RWPE2 (cell line): ENCODE data around the gene L2HGDH.
A peak's percentile ranks its signal among the peaks of the same experiment; 100 is the strongest.

Experiments
- ATAC-seq: fragments of 200-7000 bp; cut with Tn5 transposase; 3 replicates; pipeline ENCODE4 v1.9.1; 2021; ENCODE audit warnings: low read depth
- DNase-seq: peaks from one replicate; pipeline ENCODE4 v3.0.0-alpha.2; 2020; ENCODE audit warnings: low spot score
- H3K27ac ChIP-seq: fragments of 450-650 bp; 2 replicates; pipeline ENCODE4 v1.5.1; 2017; ENCODE audit warnings: mild to moderate bottlenecking; ENCODE audit not compliant: poor library complexity, severe bottlenecking
- H3K27me3 ChIP-seq: fragments of 250-450 bp; sonication (Bioruptor Pico); 2 replicates; pipeline ENCODE4 v1.5.1; 2021; ENCODE audit warnings: mild to moderate bottlenecking, moderate library complexity; ENCODE audit not compliant: insufficient read depth, poor library complexity, severe bottlenecking
- H3K36me3 ChIP-seq: fragments of 250-450 bp; sonication (Bioruptor Pico); 2 replicates; pipeline ENCODE4 v1.5.1; 2020; ENCODE audit warnings: low read depth, mild to moderate bottlenecking, moderate library complexity
- H3K4me1 ChIP-seq: fragments of 250-450 bp; sonication (Bioruptor Pico); 2 replicates; pipeline ENCODE4 v1.5.1; 2021; ENCODE audit warnings: mild to moderate bottlenecking, moderate library complexity; ENCODE audit not compliant: insufficient read depth, poor library complexity, severe bottlenecking
- H3K4me3 ChIP-seq: fragments of 250-450 bp; sonication (Bioruptor Pico); 2 replicates; pipeline ENCODE4 v1.5.1; 2021; ENCODE audit warnings: mild to moderate bottlenecking, moderate library complexity; ENCODE audit not compliant: severe bottlenecking
- H3K9me3 ChIP-seq: fragments of 250-450 bp; sonication (Bioruptor Pico); 2 replicates; pipeline ENCODE4 v1.5.1; 2021; ENCODE audit warnings: mild to moderate bottlenecking, moderate library complexity; ENCODE audit not compliant: severe bottlenecking
- CTCF ChIP-seq: fragments of 450-650 bp; IDR thresholded peaks from one replicate; pipeline ENCODE4 v1.5.1; 2017; ENCODE audit warnings: mild to moderate bottlenecking, moderate library complexity; ENCODE audit not compliant: poor library complexity, severe bottlenecking

L2HGDH gene

GRCh38 chr14:50345846-50346422, 33.9 kb upstream of the L2HGDH start:
- Histone ChIP-seq H3K4me3 (no peak overlapping the region), H3K4me1 (peaks cover 19% of the 10 kb centered on the region), H3K27ac (no peak overlapping the region), H3K36me3 (no peaks in the 10 kb centered on the region), H3K9me3 (no peaks in the 10 kb centered on the region), H3K27me3 (no peaks in the 10 kb centered on the region)
- no peak for DNase-seq
- no peak for TF ChIP-seq CTCF
- no peak for ATAC-seq

DNA sequence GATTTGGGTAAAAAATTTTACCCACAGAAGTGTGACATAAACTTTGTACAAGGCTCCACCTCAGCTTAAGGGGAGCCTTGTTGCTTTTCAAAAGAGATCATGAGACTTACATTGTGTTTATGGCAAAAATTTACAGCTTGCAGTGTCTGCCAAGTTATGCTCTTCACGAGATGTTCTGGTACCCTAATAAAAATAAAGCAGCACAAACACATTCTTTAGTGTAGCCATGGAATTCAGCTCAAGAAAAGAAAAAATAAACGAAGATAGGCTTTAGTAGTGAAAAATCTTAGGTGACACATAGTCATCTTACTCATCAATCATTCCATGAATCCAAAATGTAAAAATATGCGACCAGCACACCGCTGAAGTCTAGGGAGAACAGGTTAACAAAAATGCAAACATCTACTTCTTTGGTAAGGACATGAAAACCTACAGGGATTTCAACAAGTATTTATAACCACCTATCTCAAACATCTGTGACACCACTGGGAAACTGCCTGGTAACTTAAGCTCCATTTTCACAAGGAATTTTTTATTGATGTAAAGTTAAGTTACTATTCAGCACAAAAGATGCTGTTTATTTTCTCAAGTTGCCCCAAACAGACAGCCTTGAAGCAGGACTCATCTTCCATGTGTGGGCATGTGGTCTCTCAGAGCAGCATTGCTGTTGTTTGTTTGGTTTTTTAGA, 33.0 kb upstream of the L2HGDH start:
- no peaks in the 10 kb centered on the region for H3K36me3 ChIP-seq
- no peaks in the 10 kb centered on the region for H3K27me3 ChIP-seq
- ATAC-seq (no peak), DNase-seq (no peak)
- no peak overlapping the region for H3K4me3 ChIP-seq
- H3K27ac ChIP-seq = no peak overlapping the region
- no peaks in the 10 kb centered on the region for H3K9me3 ChIP-seq
- TF ChIP-seq CTCF = no peak
- peaks cover 19% of the 10 kb centered on the region for H3K4me1 ChIP-seq

GRCh38 chr14:50344116-50344775, 32.2 kb upstream of the L2HGDH start:
- ATAC-seq (peak; percentile 60), DNase-seq (no peak)
- H3K9me3 ChIP-seq = no peaks in the 10 kb centered on the region
- H3K27me3 ChIP-seq = no peaks in the 10 kb centered on the region
- H3K27ac ChIP-seq = no peak overlapping the region
- H3K4me1 ChIP-seq = peaks cover 19% of the 10 kb centered on the region
- no peaks in the 10 kb centered on the region for H3K36me3 ChIP-seq
- no peak for TF ChIP-seq CTCF
- no peak overlapping the region for H3K4me3 ChIP-seq

- Histone ChIP-seq H3K9me3 (no peaks in the 10 kb centered on the region), H3K27ac (no peak overlapping the region), H3K36me3 (no peaks in the 10 kb centered on the region), H3K4me1 (peaks cover 19% of the 10 kb centered on the region), H3K4me3 (no peak overlapping the region), H3K27me3 (no peaks in the 10 kb centered on the region)
- DNase-seq = no peak
- no peak for ATAC-seq
- no peak for TF ChIP-seq CTCF
Measured at GRCh38 chr14:50343434-50343833, 31.4 kb upstream of the L2HGDH start.
